Measurements from ENCODE around the gene ZFYVE28. TPM values are rescaled to one million over a fixed set of nuclear protein-coding genes. Genes with fewer than 3 reads are reported as not detected.

ZFYVE28 gene
- total RNA-seq, 1 experiment from 2014 or later: 3.4 TPM

- no peak for DNase-seq (ENCODE audit: low spot score)
Observed at GRCh38 chr4:2304321-2304876, 114.0 kb downstream of the ZFYVE28 start.

DNA sequence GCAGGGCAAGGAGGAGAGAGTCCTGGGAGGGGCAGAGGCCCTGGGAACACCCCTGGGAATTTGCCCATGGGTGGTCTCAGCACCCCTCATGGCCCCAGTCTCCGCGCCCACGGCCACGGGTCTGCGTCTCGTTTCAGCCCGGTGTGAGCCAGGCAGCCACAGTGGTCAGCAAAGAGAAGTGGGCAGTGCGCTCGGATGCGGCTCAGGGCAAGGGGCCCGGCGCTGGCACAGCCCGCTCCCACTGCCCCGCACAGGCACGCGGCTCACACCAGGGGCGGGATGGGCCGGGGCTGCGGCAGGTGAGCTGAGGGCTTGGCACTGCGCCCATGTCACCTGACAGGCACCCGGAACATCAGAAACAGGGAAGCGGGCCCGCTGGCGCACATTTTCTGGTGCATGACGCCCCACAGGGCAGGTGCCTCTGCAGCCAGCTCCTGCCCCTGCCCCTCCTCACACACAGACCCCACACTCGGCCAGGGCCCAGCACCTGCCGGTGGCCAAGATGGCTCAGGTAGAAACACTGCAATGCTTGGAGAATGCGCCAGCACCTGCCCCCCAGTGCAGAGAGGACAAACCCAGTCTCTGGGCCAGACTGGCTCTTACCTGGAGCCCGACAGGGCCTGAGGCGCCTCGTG, 114.6 kb downstream of the ZFYVE28 start:
- no peak for DNase-seq (ENCODE audit: low spot score)

- DNase-seq (ENCODE audit: low spot score): no peak
Observed at GRCh38 chr4:2303121-2303685, 115.2 kb downstream of the ZFYVE28 start.

DNA sequence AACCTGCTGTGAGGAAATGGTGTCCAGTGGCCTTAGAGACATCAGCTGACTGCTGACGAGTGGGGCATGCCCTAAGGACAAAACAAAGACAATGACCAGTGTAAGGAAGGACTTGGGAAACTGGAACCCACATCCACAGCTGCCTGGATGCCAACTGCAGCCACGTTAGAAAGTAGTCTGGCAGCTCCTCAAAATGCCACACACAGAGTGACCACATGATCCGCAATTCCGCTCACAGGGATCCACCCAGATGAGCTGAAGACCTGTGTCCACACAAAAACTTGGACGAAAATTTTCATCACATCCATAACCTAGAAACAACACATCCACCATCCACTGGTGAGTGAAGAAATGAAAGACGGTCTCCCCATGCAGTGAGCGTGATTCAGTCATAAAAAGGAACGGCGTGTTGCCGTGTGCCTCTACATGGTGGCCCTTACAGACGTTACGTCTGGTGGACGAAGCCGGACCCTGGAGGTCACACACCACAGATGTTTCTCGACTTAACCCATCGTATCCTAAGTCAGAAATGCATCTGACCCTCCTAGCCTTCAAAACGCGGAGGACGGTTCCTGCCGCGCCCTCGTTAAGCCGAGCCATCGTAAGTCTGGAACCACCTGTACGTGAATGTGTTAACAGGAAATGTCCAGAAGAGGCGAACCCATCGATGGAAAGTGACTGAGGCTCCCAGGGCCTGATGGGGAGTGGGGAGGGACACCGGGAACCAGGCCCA, 115.9 kb downstream of the ZFYVE28 start:
- peak; percentile 11 for DNase-seq (ENCODE audit: low spot score)

DNA sequence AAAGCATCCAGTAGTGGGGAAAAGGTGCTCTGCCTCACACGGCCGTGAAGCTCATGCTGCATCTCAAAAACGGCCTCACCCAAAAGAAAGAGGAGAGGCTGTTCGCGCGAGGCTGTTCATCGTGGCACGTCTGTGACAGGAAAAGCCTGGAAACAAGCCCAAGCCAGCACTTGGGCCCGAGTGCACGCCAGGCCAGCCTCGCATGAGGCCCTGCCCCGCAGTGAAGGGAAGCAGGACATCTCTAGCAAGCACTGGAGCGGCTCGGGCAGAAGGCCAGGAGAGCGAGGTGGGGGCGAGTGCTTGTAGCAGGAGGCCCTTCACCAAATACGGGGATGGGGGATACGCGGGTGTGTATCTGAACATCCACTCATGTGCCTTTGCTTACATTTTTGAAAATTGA, 116.6 kb downstream of the ZFYVE28 start:
- no peak for DNase-seq (ENCODE audit: low spot score)

DNA sequence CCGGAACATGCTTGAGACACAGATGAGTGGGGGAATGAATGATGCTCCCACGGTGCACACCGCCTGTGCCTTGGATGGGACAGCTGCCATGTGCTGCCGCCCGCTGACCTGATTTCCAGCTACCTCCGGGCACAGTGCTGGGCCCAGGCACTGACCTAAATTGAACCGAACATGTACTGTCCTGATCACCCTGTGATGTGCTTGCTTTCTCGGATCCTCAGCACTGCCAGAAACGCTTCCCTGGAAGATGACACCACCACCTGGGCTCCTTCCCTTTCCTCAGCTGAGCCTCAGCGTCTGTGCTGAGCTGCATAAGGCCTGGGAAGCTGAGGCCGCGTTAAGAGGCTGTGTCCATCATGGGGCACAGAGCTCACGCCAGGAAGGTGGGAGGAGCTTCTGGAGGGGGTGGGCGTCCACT, 117.2 kb downstream of the ZFYVE28 start:
- no peak for DNase-seq (ENCODE audit: low spot score)

DNA sequence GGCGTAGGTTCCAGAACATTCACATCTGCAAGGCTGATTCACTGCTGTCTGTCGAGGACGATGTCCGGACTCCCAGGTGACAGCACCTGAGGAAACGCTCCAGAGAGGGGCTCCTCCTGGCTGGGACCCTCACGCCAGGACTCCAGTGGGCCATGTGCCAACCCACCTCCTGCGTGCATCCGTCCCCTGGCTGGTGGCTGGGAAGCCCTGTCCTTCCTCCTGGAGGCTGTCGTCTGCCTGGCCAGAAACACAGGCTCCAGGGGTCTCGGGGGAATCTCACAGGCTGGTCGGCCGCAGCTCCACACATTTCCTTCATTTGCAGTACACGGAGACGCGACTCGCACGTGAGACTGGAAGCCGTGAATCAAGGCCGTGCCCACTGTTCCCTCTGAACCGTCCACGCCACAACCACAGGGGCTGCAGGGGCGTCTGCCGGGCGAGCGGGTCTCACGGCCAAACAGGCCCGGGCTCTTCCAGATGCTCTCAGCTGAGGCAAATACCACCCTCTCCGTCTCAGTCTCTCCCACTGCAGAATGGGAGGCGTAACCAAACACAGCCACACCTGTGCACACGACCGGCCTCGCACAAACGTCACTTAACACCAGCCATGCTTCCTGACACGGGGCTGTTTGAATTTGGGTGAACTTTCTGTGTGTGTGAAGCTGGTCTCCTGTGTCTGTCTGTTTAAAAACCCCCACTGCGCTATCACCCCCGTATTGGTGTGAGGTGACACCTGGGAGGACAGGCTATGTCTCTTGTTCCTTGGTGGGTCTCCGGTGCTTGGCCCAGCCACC, 117.8 kb downstream of the ZFYVE28 start:
- DNase-seq (ENCODE audit: low spot score): no peak

GRCh38 chr4:2299794-2300193, 118.7 kb downstream of the ZFYVE28 start:
- no peak for DNase-seq (ENCODE audit: low spot score)

DNA sequence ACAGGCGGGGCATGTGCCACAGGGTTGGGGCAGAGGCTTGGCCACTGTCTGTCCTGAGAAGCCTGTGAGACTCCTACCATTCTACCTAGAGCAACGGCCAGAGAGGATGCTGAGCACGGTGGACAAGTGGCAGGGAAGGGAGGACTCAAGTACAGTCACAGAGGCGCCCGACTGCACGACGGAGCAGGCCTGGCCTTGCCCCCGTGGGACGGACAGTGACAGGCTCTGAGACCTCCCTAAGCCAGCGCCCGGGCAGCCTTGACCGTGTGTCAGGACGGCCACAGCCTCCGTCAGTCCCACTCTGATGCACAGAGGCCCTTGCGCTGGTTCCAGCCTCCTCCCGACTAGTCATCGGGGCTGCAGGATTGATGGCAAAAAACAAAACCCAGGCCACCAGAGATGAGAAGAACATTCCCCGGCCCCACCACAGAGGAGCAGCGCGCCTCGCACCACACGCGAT, 119.9 kb downstream of the ZFYVE28 start:
- DNase-seq (ENCODE audit: low spot score): no peak

GRCh38 chr4:2297606-2298531, 120.6 kb downstream of the ZFYVE28 start:
- DNase-seq (ENCODE audit: low spot score): no peak

- no peak for DNase-seq (ENCODE audit: low spot score)
Observed at GRCh38 chr4:2296631-2297601, 121.5 kb downstream of the ZFYVE28 start.

DNA sequence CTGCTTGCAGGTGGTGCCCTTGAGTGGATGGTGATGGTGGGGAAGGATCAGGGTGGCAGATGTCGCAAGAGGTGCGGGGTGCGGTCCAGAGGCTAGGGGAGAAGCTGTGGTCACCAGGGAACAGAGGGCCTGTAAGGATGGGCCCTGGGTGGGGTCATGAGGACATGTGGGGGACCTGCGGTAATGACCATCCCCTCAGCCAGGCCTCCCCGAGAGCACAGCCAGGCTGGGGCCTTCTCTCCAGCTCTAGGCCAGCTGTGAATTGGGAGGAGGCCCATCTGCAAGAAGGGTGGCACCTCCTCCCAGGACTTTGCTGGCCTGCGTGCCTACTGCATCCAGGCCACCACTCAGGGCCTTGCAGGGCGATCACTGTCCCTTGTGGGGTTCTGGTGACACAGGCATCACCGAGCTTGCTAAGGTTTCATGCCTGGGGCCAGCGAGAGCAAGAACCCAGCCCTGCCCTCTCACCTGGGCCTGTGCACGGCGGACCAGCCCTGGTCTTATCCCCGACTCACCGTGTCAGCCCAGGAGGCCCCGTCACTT, 122.5 kb downstream of the ZFYVE28 start:
- DNase-seq (ENCODE audit: low spot score): no peak

GRCh38 chr4:2295500-2295899, 122.9 kb downstream of the ZFYVE28 start:
- DNase-seq (ENCODE audit: low spot score): no peak

DNA sequence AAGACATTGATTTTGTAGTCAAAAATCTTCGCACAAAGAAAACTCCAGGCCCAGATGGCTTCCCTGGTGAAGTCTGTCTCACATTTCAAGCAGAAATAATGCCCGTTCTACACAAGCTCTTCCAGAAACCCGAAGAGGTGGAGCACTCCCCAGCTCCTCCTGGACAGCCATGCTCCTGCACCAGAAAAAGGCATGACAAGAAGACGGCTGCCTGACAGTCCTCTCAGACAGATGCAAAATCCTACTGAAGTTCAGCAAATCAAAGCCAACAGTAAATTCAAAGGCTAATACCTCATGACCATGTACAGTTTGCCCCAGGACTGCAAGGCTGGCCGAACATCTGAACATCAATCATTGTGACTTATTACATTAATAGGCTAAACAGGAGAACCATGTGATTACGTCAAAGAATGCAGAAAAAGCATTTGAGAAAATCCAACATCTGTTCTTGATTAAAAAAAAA, 125.8 kb downstream of the ZFYVE28 start:
- DNase-seq (ENCODE audit: low spot score): no peak

DNA sequence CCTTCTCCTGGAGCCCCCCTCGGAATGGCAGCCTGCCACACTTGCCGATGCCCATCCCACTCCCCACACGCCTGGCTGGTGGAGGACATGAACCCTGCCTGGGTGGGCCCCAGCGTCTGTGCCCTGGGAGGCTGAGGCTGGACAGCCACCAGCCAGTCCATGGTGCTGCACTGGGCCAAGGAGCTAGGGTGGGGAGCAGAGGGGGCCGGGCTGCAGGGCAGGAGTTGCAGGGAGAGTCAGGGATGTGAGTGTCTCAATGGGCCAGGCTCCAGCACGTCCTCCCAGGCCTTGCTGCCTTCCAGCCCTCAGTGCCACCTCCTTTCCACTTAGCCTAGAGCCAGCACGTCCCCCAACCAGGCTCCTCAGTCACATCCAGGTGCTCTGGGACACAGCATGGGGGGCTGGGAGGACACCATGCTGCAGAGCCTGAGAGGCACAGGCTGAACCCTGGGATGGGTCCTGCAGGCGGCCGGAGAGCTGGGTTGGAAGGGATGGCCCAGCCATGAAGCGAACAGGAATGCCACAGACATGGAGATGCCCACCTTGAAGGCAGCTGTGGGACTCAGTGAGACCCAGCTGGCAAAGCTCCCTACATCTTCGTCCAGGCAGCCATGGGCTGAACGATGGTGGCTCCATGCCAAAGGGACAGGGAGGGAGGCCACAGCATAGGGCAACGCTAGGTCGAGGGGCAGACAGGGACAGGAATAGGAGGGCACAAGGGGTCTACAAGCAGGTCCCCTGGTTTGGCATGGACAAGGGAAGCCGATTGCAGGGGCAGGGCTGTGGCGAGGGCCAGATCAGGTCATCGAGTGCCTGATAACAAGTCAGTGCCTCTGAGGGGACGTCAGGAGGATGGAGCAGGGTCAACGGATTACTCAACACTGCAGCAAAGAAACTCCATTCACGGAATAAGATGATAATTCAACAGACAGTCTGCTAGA, 126.5 kb downstream of the ZFYVE28 start:
- no peak for DNase-seq (ENCODE audit: low spot score)

DNA sequence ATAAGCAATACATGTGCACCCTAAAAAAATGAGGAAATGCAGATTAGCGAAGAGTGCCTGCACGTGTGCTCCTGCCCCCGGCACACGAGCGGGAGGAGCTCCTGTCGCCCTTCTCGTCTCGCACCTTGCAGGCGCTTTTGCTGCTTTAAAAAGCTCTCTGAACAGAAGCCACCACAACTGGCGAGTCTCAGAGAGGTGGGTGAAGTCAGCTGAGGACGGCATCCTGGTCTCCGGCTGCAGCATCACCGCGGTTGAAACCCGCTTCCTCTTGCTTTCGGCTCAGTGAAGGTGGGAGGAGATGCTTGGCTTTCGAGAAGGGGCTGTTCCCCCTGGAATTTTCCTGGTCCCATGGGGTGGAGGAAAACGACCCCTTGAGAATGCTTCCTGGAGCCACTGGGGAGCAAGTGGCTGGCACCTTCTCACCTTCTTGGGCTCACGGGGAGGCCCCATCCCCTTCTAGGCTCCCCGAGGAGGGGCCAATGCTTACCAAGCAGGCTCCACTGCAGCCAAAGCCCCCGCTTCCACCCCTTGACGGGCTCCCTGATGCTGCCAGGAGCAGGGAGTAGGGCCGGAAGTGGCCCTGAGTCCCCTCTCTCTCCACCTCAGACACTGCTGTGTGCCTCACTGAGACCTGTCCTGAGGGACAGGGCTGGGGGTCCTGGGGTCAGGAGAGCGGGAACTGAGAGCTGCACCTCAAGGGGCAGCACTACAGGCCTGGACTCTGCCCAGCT, 127.3 kb downstream of the ZFYVE28 start:
- DNase-seq (ENCODE audit: low spot score): no peak

DNA sequence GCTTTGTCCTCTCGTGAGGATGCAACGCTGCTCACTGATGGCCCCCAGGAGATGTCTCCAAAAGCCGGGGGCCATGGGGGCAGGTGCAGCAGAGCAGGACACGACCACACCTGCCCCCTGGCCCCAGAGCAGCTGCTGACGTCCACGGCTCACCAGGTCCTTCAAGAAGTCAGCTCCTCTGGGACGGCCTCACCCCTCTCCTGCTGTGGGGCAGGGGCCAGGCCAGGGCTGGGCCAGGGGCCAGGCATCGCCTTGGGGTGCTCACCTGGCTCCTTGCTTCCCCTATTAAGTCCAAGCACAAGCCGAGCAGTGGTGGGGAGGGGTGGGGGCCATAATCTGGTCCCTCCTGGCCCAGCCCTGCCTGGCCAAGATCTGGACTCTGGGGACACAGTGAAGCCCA, 128.0 kb downstream of the ZFYVE28 start:
- no peak for DNase-seq (ENCODE audit: low spot score)

Measured in A172 (cell line).